Mammary epithelial cell (primary cell): ENCODE results near the gene CENPX.

Experiments used
- EZH2 ChIP-seq: IDR thresholded peaks from 2 replicates; pipeline ENCODE4 v1.6.1; 2012; ENCODE audit warnings: low read length, inconsistent platforms, borderline replicate concordance
- TF ChIP-seq, protein P1 (sequence below), 2 donors: IDR thresholded peaks in 1 of 2; conservative IDR thresholded peaks in 1 of 2; 2 replicates each; pipeline ENCODE4 v1.5.1; 2011 to 2012; ENCODE audit warnings: inconsistent platforms in 2 of 2, low read length in 2 of 2, mild to moderate bottlenecking in 2 of 2, control low read depth in 1 of 2, low read depth in 1 of 2; ENCODE audit not compliant: insufficient read depth in 1 of 2; ENCODE audit errors: extremely low read depth in 1 of 2

DNA sequence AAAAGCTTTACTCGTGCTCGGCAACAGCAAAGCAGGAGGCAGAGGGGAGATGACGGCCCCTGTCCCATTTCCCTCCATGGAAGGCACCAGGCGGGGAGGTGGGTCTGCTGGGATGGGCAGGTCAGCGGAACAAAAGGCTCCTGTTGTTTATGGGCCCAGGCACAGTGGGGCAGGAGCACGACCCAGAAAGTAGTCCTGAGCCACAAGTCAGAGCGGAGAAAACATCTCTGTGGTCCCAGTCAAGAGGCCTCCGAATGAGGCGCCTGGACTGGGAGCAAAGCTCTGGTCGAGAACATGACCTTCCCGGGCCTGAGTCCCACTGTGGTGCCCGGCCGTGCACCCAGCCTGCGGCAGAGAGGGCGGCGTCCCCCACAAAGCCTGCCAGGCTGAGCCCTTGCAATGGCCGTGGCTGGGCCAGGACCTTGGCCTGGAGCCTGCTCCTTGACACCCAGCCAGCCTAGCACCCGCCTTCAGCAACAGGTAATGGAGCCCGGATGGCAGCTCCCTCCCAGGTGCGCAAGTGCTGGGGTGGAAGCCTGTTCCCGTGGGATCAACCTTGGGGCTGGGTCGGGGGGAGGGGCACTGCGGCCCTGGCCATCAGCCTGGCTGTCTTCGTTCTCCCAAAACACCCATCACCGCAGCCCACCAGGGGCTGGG is 25.4 kb upstream of the CENPX start:
- TF ChIP-seq, protein P1, sequence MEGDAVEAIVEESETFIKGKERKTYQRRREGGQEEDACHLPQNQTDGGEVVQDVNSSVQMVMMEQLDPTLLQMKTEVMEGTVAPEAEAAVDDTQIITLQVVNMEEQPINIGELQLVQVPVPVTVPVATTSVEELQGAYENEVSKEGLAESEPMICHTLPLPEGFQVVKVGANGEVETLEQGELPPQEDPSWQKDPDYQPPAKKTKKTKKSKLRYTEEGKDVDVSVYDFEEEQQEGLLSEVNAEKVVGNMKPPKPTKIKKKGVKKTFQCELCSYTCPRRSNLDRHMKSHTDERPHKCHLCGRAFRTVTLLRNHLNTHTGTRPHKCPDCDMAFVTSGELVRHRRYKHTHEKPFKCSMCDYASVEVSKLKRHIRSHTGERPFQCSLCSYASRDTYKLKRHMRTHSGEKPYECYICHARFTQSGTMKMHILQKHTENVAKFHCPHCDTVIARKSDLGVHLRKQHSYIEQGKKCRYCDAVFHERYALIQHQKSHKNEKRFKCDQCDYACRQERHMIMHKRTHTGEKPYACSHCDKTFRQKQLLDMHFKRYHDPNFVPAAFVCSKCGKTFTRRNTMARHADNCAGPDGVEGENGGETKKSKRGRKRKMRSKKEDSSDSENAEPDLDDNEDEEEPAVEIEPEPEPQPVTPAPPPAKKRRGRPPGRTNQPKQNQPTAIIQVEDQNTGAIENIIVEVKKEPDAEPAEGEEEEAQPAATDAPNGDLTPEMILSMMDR (conservative IDR thresholded peaks at IDR 0.05 in 1 of 2, IDR thresholded peaks at IDR 0.05 in 1 of 2; ENCODE audit: extremely low read depth in 1 of 2, insufficient read depth in 1 of 2, low read depth in 1 of 2, low read length in 2 of 2), result no peak
- TF ChIP-seq EZH2, result no peak
